Measurements from ENCODE around the gene SZRD1. TPM values are rescaled to one million over a fixed set of nuclear protein-coding genes. Genes with fewer than 3 reads are reported as not detected.

Gene SZRD1
- total RNA-seq, 3 donors from 2014 or later = 59.0 to 77.4 (median 61.3) TPM

GRCh38 chr1:16393570-16394521 is 26.8 kb downstream of the SZRD1 start:
- peak overlapping the region in 1 of 3 donors; percentile 36 for H3K4me3 ChIP-seq
- H3K27ac ChIP-seq = peak overlapping the region in 1 of 2 donors; percentile 9
- no peaks in the 10 kb centered on the region for H3K36me3 ChIP-seq
- no peaks in the 10 kb centered on the region for H3K27me3 ChIP-seq
- no peaks in the 10 kb centered on the region for H3K9me3 ChIP-seq
- peak in 1 of 2 donors; percentile 24 for DNase-seq (ENCODE audit: low spot score in 2 of 2)
- peaks cover 6 to 10% of the 10 kb centered on the region in 2 donors for H3K4me1 ChIP-seq
- TF ChIP-seq POLR2A (IDR thresholded peaks at IDR 0.05) = no peak
- TF ChIP-seq POLR2AphosphoS5 (IDR thresholded peaks at IDR 0.05) = no peak
- TF ChIP-seq CTCF (IDR thresholded peaks at IDR 0.05) = no peak
- intact Hi-C loops (cut with DNase I; ENCODE audit: low total_unique reads) = no loop called here

GRCh38 chr1:16394977-16395376 is 27.9 kb downstream of the SZRD1 start:
- H3K27ac ChIP-seq = no peak overlapping the region

GRCh38 chr1:16396591-16396990 is 29.5 kb downstream of the SZRD1 start:
- H3K27ac ChIP-seq = peak overlapping the region in 1 of 2 donors; percentile 61
- TF ChIP-seq CTCF (IDR thresholded peaks at IDR 0.05) (no peak), POLR2A (IDR thresholded peaks at IDR 0.05) (no peak), POLR2AphosphoS5 (IDR thresholded peaks at IDR 0.05) (no peak)
- peak in 1 of 2 donors; percentile 30 for DNase-seq (ENCODE audit: low spot score in 2 of 2)
- no peak overlapping the region for H3K4me3 ChIP-seq
- H3K9me3 ChIP-seq = no peaks in the 10 kb centered on the region
- intact Hi-C loops (cut with DNase I; ENCODE audit: low total_unique reads) = no loop called here
- H3K27me3 ChIP-seq = no peaks in the 10 kb centered on the region
- H3K36me3 ChIP-seq = no peaks in the 10 kb centered on the region
- peaks cover 6 to 10% of the 10 kb centered on the region in 2 donors for H3K4me1 ChIP-seq

More at GRCh38 chr1:16394977-16395376, 27.9 kb downstream of the SZRD1 start:
- intact Hi-C loops (cut with DNase I; ENCODE audit: low total_unique reads) = no loop called here
- TF ChIP-seq POLR2AphosphoS5 (IDR thresholded peaks at IDR 0.05) = no peak
- TF ChIP-seq CTCF (IDR thresholded peaks at IDR 0.05) = no peak
- no peak for TF ChIP-seq POLR2A (IDR thresholded peaks at IDR 0.05)
- DNase-seq (ENCODE audit: low spot score in 2 of 2) = no peak
- H3K27me3 ChIP-seq = no peaks in the 10 kb centered on the region
- no peaks in the 10 kb centered on the region for H3K36me3 ChIP-seq
- H3K4me1 ChIP-seq = peaks cover 6 to 10% of the 10 kb centered on the region in 2 donors
- no peak overlapping the region for H3K4me3 ChIP-seq
- H3K9me3 ChIP-seq = no peaks in the 10 kb centered on the region

GRCh38 chr1:16397120-16397519 is 30.1 kb downstream of the SZRD1 start:
- Histone ChIP-seq H3K27me3 (no peaks in the 10 kb centered on the region), H3K4me3 (no peak overlapping the region), H3K4me1 (peaks cover 6 to 10% of the 10 kb centered on the region in 2 donors), H3K36me3 (no peaks in the 10 kb centered on the region), H3K9me3 (no peaks in the 10 kb centered on the region), H3K27ac (peak overlapping the region in 1 of 2 donors; percentile 61)
- intact Hi-C loops (cut with DNase I; ENCODE audit: low total_unique reads) = no loop called here
- TF ChIP-seq CTCF (IDR thresholded peaks at IDR 0.05) (no peak), POLR2A (IDR thresholded peaks at IDR 0.05) (no peak), POLR2AphosphoS5 (IDR thresholded peaks at IDR 0.05) (no peak)
- no peak for DNase-seq (ENCODE audit: low spot score in 2 of 2)

GRCh38 chr1:16398371-16398953 is 31.4 kb downstream of the SZRD1 start:
- Histone ChIP-seq H3K4me3 (no peak overlapping the region), H3K9me3 (no peaks in the 10 kb centered on the region), H3K27me3 (no peaks in the 10 kb centered on the region), H3K27ac (no peak overlapping the region), H3K36me3 (no peaks in the 10 kb centered on the region), H3K4me1 (peaks cover 0 to 5% of the 10 kb centered on the region in 2 donors)
- no peak for DNase-seq (ENCODE audit: low spot score in 2 of 2)
- TF ChIP-seq POLR2AphosphoS5 (IDR thresholded peaks at IDR 0.05) (no peak), CTCF (IDR thresholded peaks at IDR 0.05) (no peak), POLR2A (IDR thresholded peaks at IDR 0.05) (no peak)
- intact Hi-C loops (cut with DNase I; ENCODE audit: low total_unique reads) = no loop called here

Measured in breast epithelium (tissue), 4 donors.